ENCODE measurements around the gene ARHGAP26.

The ARHGAP26 gene

DNA sequence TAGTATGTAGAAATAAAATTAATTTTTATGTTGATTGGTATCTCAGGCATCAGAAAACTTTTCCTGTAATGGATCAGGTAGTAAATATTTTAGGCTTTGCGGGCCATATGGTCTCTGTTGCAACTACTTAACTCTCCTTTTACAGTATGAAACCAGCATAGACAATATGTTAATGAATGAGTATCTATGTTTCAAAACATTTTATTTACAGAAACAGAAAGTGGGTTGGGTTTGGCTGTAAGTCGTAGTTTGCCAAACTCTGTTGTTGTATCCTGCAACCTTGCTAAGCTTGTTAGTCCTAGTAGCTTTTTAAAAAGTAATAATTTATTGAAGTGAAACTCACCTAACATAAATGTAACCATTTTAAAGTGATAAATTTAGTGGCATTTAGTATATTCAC is 501.3 kb downstream of the ARHGAP26 start:
- DNase-seq, result no peak

DNA sequence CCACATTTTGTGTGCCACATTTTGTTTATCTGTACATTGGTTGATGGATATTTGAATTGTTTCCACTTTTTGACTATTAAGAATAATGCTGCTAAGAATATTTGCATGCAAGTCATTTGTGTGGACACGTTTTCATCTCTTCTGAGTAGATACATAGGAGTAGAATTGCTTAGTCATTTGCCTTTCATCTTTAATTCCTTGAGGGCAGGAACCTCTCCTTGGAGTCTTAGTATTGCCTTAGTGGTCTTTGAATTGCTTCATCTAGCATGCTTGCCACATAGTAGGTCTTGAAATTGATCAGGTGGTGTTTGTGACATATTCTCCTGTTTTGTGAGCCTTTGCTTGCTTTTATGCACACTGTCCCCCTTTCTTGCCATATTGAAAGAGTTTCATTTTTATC is 504.8 kb downstream of the ARHGAP26 start:
- no peak for DNase-seq

DNA sequence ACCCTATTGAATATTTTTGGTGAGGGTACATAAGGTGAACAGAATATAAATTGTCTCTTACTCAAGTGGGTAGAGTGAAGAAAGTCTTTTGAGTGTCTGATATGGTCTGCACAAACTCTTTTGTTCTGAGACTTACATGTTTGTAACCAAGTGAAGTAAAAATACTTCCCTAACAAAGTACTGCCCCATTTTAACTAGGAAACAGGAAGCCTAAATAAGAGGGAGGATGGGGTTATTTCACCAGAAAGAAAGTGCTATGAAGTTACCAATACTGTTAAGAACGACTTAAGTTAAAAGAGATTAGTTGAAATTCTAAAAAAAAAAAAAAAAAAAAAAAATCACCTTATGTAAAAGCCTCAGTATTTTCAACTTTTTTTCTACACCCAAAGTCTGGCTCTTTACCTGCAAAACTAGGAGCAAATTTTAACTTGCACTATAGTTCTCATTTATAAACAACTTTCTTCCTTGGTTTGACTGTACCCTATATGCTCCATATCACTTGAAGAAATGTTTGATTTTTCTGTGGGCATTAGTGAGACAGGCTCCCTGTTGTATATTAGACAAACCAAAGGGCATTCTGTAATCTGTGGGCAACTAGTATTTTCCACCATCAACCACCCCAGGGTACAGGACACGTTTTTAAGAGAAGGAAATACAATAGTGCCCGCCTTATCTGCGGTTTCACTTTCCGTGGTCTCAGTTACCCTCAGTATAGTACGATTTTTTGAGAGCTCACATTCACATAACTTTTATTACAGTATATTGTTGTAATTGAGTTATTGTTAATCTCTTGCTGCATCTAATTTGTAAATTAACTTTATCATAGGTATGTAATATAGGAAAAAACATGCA is 505.6 kb downstream of the ARHGAP26 start:
- no peak for DNase-seq

DNA sequence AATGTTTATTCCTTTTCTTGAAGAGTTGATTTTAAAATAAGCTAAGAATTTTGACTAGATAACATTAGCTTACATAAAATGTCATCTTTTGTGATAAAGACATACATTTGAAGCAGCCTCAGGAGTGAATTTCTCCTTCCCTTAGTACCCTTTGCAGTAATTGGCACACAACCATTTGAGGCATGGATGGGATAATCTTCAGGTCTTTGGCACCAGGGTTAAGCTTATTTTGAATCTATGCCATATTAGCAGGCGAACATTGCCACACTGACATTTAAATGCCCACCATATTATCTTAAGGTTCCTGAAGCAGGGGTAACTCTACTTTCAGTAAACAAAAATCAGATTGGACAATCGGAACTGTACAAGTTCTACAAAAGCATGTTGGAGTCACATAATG is 507.4 kb downstream of the ARHGAP26 start:
- no peak for DNase-seq

Data from SW 1271 (cell line).